GM12891 (cell line): ENCODE measurements around the gene NUAK1.

ENCODE experiments used
- POLR2A ChIP-seq: IDR thresholded peaks from 2 replicates; pipeline ENCODE4 v1.6.1; 2011; ENCODE audit warnings: low read depth, low read length, control low read depth
- POLR2AphosphoS5 ChIP-seq: IDR thresholded peaks from 2 replicates; pipeline ENCODE4 v1.6.1; 2011; ENCODE audit warnings: low read depth, low read length, control low read depth
- POU2F2 ChIP-seq: IDR thresholded peaks from 2 replicates; pipeline ENCODE4 v1.6.1; 2011; ENCODE audit warnings: low read depth, mild to moderate bottlenecking, control low read depth, low read length, moderate library complexity
- TAF1 ChIP-seq: IDR thresholded peaks from 2 replicates; pipeline ENCODE4 v1.6.1; 2011; ENCODE audit warnings: low read depth, low read length, control low read depth

GRCh38 chr12:106106061-106106566 lies 32.6 kb downstream of the NUAK1 start:
- TF ChIP-seq POLR2A (no peak), POLR2AphosphoS5 (no peak), POU2F2 (no peak), TAF1 (no peak)
